Fibroblast of the aortic adventitia (primary cell): ENCODE results near the gene OSBPL3. TPM values are rescaled to one million over a fixed set of nuclear protein-coding genes. Genes with fewer than 3 reads are reported as not detected.

ENCODE experiments used
- DNase-seq: peaks from one replicate; pipeline ENCODE4 v3.0.0-alpha.2; 2010; ENCODE audit warnings: low read depth
- H3K4me3 ChIP-seq: 2 replicates; pipeline ENCODE4 v1.5.1; 2011; ENCODE audit warnings: low read depth, mild to moderate bottlenecking, control low read depth, low read length, moderate library complexity
- total RNA-seq: library from RNA; depleted of rRNA; stranded (reverse); fragments of >200 nt; gene quantifications from 2 replicates; pipeline ENCODE4 v1.2.3, GENCODE V29; 2012; ENCODE audit warnings: low replicate concordance
- TF ChIP-seq, protein P1 (sequence below): IDR thresholded peaks from 2 replicates; pipeline ENCODE4 v1.5.1; 2011; ENCODE audit warnings: mild to moderate bottlenecking, low read length, control low read depth, inconsistent platforms; ENCODE audit not compliant: insufficient read depth

Gene OSBPL3
- total RNA-seq, 1 donor = 46.0 TPM

GRCh38 chr7:24981171-24981951, 1.4 kb upstream of the OSBPL3 start:
- H3K4me3 ChIP-seq = peak overlapping the region; percentile 74
- TF ChIP-seq, protein P1, sequence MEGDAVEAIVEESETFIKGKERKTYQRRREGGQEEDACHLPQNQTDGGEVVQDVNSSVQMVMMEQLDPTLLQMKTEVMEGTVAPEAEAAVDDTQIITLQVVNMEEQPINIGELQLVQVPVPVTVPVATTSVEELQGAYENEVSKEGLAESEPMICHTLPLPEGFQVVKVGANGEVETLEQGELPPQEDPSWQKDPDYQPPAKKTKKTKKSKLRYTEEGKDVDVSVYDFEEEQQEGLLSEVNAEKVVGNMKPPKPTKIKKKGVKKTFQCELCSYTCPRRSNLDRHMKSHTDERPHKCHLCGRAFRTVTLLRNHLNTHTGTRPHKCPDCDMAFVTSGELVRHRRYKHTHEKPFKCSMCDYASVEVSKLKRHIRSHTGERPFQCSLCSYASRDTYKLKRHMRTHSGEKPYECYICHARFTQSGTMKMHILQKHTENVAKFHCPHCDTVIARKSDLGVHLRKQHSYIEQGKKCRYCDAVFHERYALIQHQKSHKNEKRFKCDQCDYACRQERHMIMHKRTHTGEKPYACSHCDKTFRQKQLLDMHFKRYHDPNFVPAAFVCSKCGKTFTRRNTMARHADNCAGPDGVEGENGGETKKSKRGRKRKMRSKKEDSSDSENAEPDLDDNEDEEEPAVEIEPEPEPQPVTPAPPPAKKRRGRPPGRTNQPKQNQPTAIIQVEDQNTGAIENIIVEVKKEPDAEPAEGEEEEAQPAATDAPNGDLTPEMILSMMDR = no peak
- DNase-seq = peak; percentile 58

GRCh38 chr7:24980534-24981170, 674 bp upstream of the OSBPL3 start:
- peak; percentile 56 for DNase-seq
- TF ChIP-seq, protein P1 = peak; percentile 4
- peak overlapping the region; percentile 74 for H3K4me3 ChIP-seq

DNA sequence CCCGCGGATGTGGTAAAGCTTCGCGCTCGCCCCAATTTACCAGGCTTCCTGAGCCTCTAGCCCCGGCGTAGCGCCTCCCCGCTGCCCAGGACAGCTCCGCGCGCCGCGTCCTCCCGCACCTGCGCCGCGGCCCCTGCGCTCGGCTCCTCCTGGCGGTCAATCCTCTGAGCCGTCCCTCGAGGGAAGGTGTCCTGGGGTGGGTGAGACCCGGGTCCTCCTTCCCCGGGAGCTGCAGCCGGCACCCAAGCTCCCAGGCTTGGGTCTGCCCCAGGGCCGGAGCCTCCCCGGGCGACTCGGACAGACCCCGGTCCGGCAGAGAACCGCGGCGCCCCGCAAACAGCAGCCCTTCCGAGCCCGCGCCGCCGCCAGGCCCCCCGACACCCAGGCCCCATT, 512 bp downstream of the OSBPL3 start:
- DNase-seq = no peak
- TF ChIP-seq, protein P1 = peak; percentile 50
- peak overlapping the region; percentile 79 for H3K4me3 ChIP-seq

DNA sequence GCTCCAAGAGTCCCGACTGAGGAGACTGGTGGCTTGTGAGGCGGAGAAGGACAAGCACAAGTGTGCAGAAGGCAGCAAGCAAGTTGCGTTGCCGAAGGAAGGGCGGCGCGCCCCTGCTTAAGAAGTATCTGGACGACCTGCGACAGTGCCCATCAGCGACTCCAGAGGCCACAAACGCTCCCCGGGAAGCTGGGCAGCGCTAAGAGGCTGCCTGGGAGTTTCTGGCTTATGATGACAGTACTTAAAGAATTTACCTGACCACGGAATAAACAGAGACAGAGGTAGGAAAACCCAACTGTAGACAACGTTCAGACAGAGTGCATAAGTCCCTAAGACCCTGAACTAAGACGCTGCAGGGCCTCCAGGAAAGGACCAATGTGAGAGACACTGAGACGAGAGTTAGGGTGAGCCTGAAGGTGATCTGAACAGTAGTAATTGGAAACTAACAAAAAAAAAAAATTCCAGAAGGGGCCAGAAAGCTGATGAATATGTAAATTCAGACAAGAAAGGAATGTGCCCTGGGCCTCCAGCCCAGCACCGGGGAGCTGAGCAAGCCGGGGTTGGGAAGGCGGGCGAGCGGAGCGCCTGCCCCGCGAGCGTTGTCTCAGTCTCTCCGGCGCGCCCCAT, 1.0 kb downstream of the OSBPL3 start:
- TF ChIP-seq, protein P1 = no peak
- peak overlapping the region; percentile 79 for H3K4me3 ChIP-seq
- peak; percentile 61 for DNase-seq

GRCh38 chr7:24975644-24976260, 4.2 kb downstream of the OSBPL3 start:
- TF ChIP-seq, protein P1 = no peak
- DNase-seq = no peak
- no peak overlapping the region for H3K4me3 ChIP-seq

DNA sequence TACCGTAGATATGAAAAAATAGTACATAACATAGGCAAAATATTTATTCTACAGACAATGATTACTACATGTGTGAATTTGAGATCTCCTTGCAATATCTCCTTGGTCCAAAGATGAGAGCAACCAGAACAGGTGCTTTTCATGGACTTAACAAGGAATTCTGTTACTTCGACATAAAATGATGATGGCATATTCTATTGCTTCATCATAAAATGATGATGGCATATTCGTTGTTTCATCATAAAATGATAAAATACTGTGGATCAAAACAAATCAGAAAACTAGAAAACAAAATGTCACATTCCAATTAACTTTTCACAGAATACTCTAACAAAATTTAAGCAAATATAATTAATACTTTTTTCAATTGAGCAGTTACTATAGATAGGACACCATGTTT, 4.8 kb downstream of the OSBPL3 start:
- DNase-seq = no peak
- TF ChIP-seq, protein P1 = no peak
- no peak overlapping the region for H3K4me3 ChIP-seq
